ENCODE results near the gene PLEKHA5.
"Not testable (repeated sequence)": the region's sequence is repeated elsewhere in the genome, so short reads cannot be mapped to it uniquely, and the experiment has no call there.

PLEKHA5 gene

GRCh38 chr12:19129486-19130223 is at the start of gene PLEKHA5:
Gene PLEKHA5 (plus strand): TSS chr12:19129733. CDS start chr12:19129800, 67 bp downstream.
- peak; percentile 30 for DNase-seq (ENCODE audit: low spot score)

GRCh38 chr12:19080918-19081317 is 48.6 kb upstream of the PLEKHA5 start:
- no peak for DNase-seq (ENCODE audit: low spot score)

GRCh38 chr12:19082365-19082911 is 47.1 kb upstream of the PLEKHA5 start:
- DNase-seq (ENCODE audit: low spot score): no peak

- DNase-seq (ENCODE audit: low spot score): no peak
Measured at GRCh38 chr12:19084547-19084946, 45.0 kb upstream of the PLEKHA5 start.

GRCh38 chr12:19085090-19085489 is 44.4 kb upstream of the PLEKHA5 start:
- no peak for DNase-seq (ENCODE audit: low spot score)

- DNase-seq (ENCODE audit: low spot score): no peak
Measured at GRCh38 chr12:19088606-19089005, 40.9 kb upstream of the PLEKHA5 start.

GRCh38 chr12:19092482-19092881 is 37.1 kb upstream of the PLEKHA5 start:
- DNase-seq (ENCODE audit: low spot score): not testable (repeated sequence)

GRCh38 chr12:19093218-19093617 is 36.3 kb upstream of the PLEKHA5 start:
- no peak for DNase-seq (ENCODE audit: low spot score)

GRCh38 chr12:19095331-19095730 is 34.2 kb upstream of the PLEKHA5 start:
- no peak for DNase-seq (ENCODE audit: low spot score)

GRCh38 chr12:19095756-19096480 is 33.6 kb upstream of the PLEKHA5 start:
- no peak for DNase-seq (ENCODE audit: low spot score)

- DNase-seq (ENCODE audit: low spot score): no peak
Measured at GRCh38 chr12:19105463-19105862, 24.1 kb upstream of the PLEKHA5 start.

- DNase-seq (ENCODE audit: low spot score): no peak
Measured at GRCh38 chr12:19107750-19108149, 21.8 kb upstream of the PLEKHA5 start.

- no peak for DNase-seq (ENCODE audit: low spot score)
Measured at GRCh38 chr12:19110221-19110940, 19.2 kb upstream of the PLEKHA5 start.

- DNase-seq (ENCODE audit: low spot score): no peak
Measured at GRCh38 chr12:19113464-19113863, 16.1 kb upstream of the PLEKHA5 start.

GRCh38 chr12:19115285-19115684 is 14.2 kb upstream of the PLEKHA5 start:
- DNase-seq (ENCODE audit: low spot score): no peak

- DNase-seq (ENCODE audit: low spot score): no peak
Measured at GRCh38 chr12:19119440-19119839, 10.1 kb upstream of the PLEKHA5 start.

GRCh38 chr12:19120795-19121194 is 8.7 kb upstream of the PLEKHA5 start:
- DNase-seq (ENCODE audit: low spot score): no peak

GRCh38 chr12:19121449-19122018 is 8.0 kb upstream of the PLEKHA5 start:
- DNase-seq (ENCODE audit: low spot score): no peak

- no peak for DNase-seq (ENCODE audit: low spot score)
Measured at GRCh38 chr12:19125325-19125724, 4.2 kb upstream of the PLEKHA5 start.

- DNase-seq (ENCODE audit: low spot score): no peak
Measured at GRCh38 chr12:19127270-19127669, 2.3 kb upstream of the PLEKHA5 start.

- peak; percentile 17 for DNase-seq (ENCODE audit: low spot score)
Measured at GRCh38 chr12:19128485-19128884, 1.0 kb upstream of the PLEKHA5 start.

- peak; percentile 35 for DNase-seq (ENCODE audit: low spot score)
Measured at GRCh38 chr12:19129122-19129485, 429 bp upstream of the PLEKHA5 start.
